ENCODE results near the gene SIGLEC5. TPM values are rescaled to one million over a fixed set of nuclear protein-coding genes. Genes with fewer than 3 reads are reported as not detected.
"Not testable (repeated sequence)": the region's sequence is repeated elsewhere in the genome, so short reads cannot be mapped to it uniquely, and the experiment has no call there.

The SIGLEC5 gene
- total RNA-seq (2014; rRNA removed; shearing (Covaris generic)): not detected in 2 replicates

- DNase-seq (ENCODE audit: low spot score): not testable (repeated sequence)
These were observed at the start of gene SIGLEC5 for GRCh38 chr19:51630315-51630714. Gene SIGLEC5, minus strand, starts transcription at chr19:51630401. Its CDS starts 66 bp downstream, at chr19:51630335.

DNA sequence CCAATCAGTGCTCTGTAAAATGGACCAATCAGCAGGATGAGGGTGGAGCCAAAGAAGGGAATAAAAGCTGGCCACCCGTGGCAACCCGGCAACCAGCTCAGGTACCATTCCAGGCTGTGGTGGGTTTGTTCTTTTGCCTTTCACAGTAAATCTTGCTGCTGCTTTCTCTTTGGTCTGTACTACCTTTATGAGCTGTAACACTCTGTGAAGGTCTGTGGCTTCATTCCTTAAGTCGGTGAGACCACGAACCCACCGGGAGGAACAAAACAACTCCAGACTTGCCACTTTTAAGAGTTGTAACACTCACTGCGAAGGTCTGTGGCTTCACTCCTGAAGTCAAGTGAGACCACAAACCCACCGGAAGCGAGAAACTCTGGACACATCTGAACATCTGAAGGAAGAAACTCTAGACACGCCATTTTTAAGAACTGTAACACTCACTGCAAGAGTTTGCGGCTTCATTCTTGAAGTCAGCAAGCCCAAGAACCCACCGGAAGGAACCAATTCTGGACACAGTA is 46.4 kb upstream of the SIGLEC5 start:
- no peak for DNase-seq (ENCODE audit: low spot score)

DNA sequence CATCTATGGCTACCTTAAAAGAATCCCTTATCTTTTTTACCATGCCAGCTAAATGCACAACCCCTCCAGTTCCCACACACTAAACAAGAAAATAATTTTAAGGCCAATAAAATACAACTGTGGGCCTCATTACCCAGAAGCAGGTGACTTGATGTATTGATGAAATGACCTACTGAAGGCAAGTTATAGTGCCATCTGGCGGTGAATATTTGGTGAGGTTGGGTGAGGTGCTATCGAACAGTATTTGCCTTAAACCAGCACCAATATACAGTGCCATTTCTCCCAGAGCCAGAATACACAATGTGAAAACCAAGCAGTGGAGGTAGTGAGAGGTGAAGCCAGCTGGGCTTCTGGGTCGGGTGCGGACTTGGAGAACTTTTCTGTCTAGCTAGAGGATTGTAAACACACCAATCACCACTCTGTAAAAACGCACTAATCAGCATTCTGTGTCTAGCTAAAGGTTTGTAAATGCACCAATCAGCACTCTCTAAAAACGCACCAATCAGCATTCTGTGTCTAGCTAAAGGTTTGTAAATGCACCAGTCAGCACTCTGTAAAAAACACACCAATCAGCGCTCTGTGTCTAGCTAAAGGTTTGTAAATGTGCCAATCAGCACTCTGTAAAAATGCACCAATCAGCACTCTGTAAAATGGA is 45.8 kb upstream of the SIGLEC5 start:
- DNase-seq (ENCODE audit: low spot score): not testable (repeated sequence)

DNA sequence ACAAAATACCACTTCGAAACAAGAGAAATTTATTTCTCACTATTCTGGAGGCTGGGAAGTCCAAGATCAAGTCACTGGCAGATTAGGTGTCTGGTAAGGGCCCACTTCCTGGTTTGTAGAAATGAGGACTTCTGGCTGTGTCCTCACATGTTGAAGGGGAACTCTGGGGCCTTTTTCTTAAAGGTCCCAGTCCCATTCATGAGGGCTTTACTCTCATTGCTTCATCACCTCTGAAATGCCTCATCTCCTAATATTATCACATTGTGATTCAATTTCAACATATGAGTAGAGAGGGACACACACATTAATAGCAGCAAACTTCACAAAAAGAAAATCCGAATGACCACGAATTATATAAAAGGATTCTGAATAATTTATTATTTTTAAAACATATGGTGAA is 38.0 kb upstream of the SIGLEC5 start:
- no peak for DNase-seq (ENCODE audit: low spot score)

- no peak for DNase-seq (ENCODE audit: low spot score)
These were observed 34.8 kb upstream of the SIGLEC5 start for GRCh38 chr19:51664997-51665396.

DNA sequence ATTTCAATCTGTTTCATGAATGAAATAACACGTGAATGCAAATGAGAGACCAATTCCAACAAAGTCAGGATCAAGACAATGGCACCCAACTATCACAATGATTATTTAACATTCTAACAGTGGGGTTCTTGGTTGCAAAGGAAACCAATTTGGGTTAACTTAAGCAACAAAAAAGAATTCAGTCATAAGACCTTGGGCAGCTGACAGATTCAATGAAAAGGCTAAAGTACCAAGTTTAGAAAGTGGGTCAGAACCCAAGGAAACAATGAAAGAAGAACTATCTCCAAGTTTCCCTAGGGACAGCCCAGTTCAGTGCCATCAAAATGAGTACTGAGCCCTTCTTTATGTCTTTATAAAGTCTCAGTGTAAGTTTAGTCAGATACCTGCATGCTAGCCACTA is 33.9 kb upstream of the SIGLEC5 start:
- DNase-seq (ENCODE audit: low spot score): no peak

GRCh38 chr19:51663650-51664049 is 33.4 kb upstream of the SIGLEC5 start:
- no peak for DNase-seq (ENCODE audit: low spot score)

GRCh38 chr19:51660975-51661600 is 30.9 kb upstream of the SIGLEC5 start:
- peak; percentile 80 for DNase-seq (ENCODE audit: low spot score)

GRCh38 chr19:51654783-51655182 is 24.6 kb upstream of the SIGLEC5 start:
- no peak for DNase-seq (ENCODE audit: low spot score)

DNA sequence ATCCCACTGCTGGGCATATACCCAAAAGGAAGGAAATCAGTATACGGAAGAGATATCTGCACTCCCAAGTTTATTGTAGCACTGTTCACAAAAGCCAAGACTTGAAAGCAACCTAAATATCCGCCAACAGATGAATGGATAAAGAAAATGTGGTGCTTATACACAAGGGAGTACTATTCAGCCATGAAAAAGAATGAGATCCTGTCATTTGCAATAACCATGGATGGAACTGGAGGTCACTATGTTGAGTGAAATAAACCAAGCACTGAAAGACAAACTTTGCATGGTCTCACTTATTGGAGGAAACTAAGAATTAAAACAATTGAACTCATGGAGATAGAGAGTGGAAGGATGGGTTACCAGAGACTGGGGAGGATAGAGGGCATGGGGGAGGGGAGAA is 23.0 kb upstream of the SIGLEC5 start:
- no peak for DNase-seq (ENCODE audit: low spot score)

- no peak for DNase-seq (ENCODE audit: low spot score)
These were observed 22.1 kb upstream of the SIGLEC5 start for GRCh38 chr19:51652266-51652665.

DNA sequence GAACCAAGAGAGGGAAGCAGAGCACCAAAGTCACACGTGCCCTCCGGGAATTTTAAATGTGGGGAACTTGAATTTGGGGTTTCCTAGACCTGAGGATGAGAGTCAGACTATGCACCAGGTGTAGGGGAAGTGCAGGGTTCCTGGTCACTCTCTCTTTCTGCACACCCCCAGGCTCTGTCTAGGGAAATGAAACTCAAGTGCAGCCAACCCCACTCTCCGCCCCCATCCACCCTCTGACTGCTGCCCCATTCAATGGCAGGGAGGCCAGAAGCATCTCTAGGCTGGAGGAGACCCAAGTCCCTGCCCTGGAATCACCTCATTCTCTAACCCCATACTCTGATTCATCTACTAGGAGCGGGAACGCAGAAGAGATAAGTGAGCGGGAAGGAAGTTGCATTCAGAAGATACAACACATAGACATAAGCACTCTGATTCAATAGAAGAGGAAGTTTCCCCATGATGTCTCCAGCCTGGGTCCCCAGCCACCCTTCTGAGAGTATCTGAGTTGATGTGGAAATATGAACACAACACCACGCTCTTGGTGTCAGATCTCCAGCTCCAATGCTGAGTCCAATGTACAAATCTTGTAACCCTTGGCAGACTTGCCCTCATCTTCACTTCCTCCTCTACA is 21.1 kb upstream of the SIGLEC5 start:
- DNase-seq (ENCODE audit: low spot score): no peak

- DNase-seq (ENCODE audit: low spot score): no peak
These were observed 17.1 kb upstream of the SIGLEC5 start for GRCh38 chr19:51647318-51647717.

DNA sequence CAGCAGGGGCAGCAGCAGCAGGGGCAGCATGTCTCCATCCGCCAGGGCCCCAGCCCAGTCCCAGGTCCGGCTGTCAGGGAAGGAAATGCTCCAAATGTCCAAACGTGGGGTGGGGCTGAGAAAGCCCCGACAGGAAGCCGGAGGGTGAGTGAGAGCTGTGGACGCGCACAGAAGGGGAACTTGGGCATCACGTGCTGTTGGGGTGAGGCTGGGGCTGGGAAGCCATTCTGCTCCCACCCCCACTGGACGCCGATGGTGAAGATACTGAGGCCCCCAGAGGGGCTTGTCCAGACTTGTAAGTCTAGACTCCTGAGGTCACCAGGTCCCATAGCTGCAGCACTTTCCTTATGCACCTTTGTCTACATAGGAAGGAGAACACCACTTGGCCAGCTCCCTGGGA is 16.5 kb upstream of the SIGLEC5 start, which contains the start of gene SIGLEC14:
Gene SIGLEC14, minus strand, starts transcription at position 96 of the 400 bp plus-strand sequence. Its CDS starts 66 bp downstream, at position 30.
- DNase-seq (ENCODE audit: low spot score): not testable (repeated sequence)

DNA sequence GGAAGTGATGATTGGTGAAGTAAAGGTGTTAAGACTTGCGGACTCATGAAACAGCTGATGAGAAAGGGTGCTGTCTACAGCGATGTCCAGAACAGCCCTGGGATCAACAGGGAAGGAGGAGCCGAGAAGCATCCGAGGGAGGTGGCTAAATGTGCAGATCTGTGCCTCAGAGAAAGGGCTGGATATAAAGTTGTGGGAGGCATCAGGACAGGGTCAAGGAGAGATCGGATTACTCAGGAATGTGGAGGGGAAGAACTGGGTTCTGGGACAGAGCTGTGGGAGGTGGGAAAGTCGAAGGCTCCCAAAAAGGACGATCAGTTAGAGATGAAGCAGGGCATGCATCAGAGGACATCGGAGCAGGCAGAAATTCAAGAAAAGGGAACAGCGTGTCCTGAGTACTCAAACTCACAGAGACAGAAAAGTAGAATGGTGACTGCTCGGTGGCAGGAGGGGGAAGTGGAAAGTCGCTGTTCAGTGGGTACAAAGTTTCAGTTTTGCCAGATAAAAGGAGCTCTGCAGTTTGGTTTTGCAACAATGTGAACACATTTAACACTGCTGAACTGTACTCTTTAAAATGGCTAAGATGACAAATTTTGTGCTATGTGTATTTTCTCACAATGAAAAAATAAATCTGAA is 14.6 kb upstream of the SIGLEC5 start:
- no peak for DNase-seq (ENCODE audit: low spot score)

- DNase-seq (ENCODE audit: low spot score): no peak
These were observed 11.4 kb upstream of the SIGLEC5 start for GRCh38 chr19:51641648-51642047.

DNA sequence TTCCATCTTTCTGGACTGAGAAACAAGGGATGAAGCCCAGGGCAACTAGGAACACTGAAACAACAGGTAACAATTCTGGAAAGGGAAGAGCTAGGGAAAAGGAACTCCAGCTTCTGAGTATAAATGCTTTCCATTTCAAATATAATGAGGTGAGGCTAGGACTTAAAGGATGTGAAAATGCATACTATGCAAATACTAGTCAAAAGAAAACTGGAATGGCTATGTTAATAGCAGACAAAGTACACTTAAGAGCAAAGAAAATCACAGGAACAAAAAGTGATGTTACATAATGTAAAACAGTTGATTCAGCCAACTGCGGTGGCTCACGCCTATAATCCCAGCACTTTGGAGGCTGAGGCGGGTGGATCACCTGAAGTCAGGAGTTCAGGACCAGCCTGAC is 10.2 kb upstream of the SIGLEC5 start:
- no peak for DNase-seq (ENCODE audit: low spot score)

DNA sequence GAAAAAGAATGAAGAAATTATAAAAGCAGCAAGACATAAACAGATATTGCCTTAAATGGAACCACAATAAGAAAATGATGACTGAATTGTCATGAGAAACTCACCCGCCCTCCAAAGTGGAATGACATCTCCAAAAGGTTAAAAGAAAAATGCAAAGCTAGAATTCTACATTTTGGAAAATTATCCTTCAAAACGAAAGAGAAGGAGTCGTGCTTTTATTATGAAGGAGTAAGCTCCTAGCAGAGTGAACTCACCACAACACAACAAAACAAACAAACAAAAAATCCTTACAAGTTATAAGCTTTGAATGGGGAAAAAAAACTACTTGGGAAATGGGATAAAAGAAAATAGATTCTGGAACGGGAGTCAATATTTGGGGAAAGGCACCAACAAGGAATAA is 9.7 kb upstream of the SIGLEC5 start:
- DNase-seq (ENCODE audit: low spot score): no peak

DNA sequence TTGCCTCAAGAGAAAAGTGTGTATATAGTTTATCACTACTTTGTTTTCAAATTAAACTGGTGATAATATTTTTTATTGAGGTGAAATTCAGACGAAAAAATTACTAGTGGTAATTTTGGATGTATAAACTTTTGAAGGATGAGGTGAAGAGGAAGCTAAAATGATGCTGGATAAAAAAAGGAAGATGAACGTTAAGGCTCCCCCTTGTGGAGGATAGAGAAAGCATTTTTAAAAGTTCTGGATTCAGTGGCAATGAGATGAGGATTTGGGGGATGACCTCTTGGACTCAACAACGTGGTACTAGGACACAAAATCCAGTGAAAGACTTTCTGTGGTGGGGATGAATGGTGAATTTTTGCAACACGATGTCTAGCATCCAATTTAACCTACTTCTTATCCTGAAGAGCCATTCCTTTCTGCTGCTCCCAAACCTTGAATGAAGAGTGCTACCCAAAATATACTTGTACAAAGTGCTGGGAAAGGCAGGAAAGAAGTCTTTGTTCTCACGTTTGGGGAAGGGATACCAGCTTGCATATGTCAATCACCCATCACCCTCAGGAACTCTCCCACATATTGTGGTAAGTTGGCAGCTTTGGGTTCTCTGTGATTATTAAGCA is 7.3 kb upstream of the SIGLEC5 start:
- DNase-seq (ENCODE audit: low spot score): no peak

- DNase-seq (ENCODE audit: low spot score): no peak
These were observed 1.9 kb upstream of the SIGLEC5 start for GRCh38 chr19:51632126-51632525.

- DNase-seq (ENCODE audit: low spot score): no peak
These were observed 1.9 kb downstream of the SIGLEC5 start for GRCh38 chr19:51628153-51628939.
